ENCODE data around the gene CDH4. TPM values are rescaled to one million over a fixed set of nuclear protein-coding genes. Genes with fewer than 3 reads are reported as not detected.

CDH4 gene
- total RNA-seq, 1 experiment from 2014 or later = not detected

DNA sequence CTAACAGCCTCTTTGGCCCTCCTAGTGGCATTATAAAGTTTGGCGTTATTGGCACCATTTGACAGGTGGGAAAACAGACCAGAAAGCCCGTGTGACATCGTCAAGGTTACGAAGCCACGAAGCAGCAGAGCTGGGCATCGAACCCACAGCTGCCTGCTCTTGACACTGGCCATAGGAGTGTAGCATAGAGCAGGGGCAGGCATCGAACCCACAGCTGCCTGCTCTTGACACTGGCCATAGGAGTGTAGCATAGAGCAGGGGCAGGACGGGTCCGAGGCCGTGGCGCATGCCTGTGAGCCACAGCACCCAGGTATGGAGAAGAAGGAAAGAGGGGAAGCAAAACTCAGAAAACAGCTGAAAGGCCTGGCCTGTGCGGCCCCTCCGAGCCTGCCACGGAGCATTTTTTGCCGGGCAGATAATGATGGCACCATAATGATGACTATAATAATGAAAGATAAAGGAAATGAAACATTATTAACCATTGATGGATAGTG, 33.1 kb downstream of the CDH4 start:
- H3K9me3 ChIP-seq (ENCODE audit: insufficient read depth, low read depth) = no peaks in the 10 kb centered on the region
- BruUV-seq (replicated peaks) = no TSS peak
- H3K9me2 ChIP-seq (ENCODE audit: insufficient read depth) = no peaks in the 10 kb centered on the region
- TF ChIP-seq, protein P1, sequence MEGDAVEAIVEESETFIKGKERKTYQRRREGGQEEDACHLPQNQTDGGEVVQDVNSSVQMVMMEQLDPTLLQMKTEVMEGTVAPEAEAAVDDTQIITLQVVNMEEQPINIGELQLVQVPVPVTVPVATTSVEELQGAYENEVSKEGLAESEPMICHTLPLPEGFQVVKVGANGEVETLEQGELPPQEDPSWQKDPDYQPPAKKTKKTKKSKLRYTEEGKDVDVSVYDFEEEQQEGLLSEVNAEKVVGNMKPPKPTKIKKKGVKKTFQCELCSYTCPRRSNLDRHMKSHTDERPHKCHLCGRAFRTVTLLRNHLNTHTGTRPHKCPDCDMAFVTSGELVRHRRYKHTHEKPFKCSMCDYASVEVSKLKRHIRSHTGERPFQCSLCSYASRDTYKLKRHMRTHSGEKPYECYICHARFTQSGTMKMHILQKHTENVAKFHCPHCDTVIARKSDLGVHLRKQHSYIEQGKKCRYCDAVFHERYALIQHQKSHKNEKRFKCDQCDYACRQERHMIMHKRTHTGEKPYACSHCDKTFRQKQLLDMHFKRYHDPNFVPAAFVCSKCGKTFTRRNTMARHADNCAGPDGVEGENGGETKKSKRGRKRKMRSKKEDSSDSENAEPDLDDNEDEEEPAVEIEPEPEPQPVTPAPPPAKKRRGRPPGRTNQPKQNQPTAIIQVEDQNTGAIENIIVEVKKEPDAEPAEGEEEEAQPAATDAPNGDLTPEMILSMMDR (conservative IDR thresholded peaks at IDR 0.05) = no peak
- TF ChIP-seq EZH2 (IDR thresholded peaks at IDR 0.05; ENCODE audit: low read depth) = no peak
- POLR2A ChIA-PET (ENCODE audit: unreplicated experiment) = no interaction called here
- H3K4me1 ChIP-seq (replicated peaks; ENCODE audit: insufficient read depth) = no peaks in the 10 kb centered on the region
- peaks cover 7% of the 10 kb centered on the region; the same call in 1 of the 2 replicates for H3F3A ChIP-seq (ENCODE audit: insufficient read depth, low read depth)
- H3K4me3 ChIP-seq = no peak overlapping the region
- H3K79me2 ChIP-seq (ENCODE audit: low read depth) = no peaks in the 10 kb centered on the region
- DNase-seq = no peak
- intact Hi-C loops (cut with micrococcal nuclease; ENCODE audit: unreplicated experiment) = no loop called here
- H3K27ac ChIP-seq = no peak overlapping the region
- no peaks in the 10 kb centered on the region for H3K36me3 ChIP-seq (ENCODE audit: low read depth)
- peaks cover 64% of the 10 kb centered on the region for H3K27me3 ChIP-seq (ENCODE audit: insufficient read depth, low read depth)
- H4K20me1 ChIP-seq (ENCODE audit: insufficient read depth) = peaks cover 4% of the 10 kb centered on the region; the same call in 1 of the 2 replicates
- CTCF ChIA-PET = no interaction called here
- no peak overlapping the region for H3K4me2 ChIP-seq
- H2AFZ ChIP-seq = no peak overlapping the region

DNA sequence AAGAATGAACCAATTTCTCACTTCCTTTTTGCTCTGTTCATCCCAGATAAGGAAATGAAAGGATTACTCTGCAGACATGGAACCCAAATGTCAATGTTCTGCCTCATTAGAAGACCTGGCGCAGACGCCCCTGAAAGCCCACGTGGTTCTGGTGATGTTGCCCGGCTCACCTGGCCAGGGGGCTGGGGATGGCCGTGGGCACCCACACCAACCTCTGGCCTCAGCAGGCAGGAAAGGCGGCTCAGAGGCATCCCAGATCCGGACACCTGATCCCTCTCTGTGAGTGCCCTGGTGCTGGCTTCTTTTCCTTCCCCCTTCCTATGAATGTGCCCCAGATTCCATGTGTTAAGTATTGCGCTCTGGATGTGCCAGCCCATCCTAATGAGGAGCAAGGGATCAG, 33.6 kb downstream of the CDH4 start:
- DNase-seq = no peak
- Histone ChIP-seq H3K4me3 (no peak overlapping the region), H3K4me1 (replicated peaks; ENCODE audit: insufficient read depth) (no peaks in the 10 kb centered on the region), H3K4me2 (no peak overlapping the region), H3K27me3 (ENCODE audit: insufficient read depth, low read depth) (peaks cover 64% of the 10 kb centered on the region), H3K9me3 (ENCODE audit: insufficient read depth, low read depth) (no peaks in the 10 kb centered on the region), H4K20me1 (ENCODE audit: insufficient read depth) (peaks cover 4% of the 10 kb centered on the region; the same call in 1 of the 2 replicates), H3K79me2 (ENCODE audit: low read depth) (no peaks in the 10 kb centered on the region), H3F3A (ENCODE audit: insufficient read depth, low read depth) (peaks cover 7% of the 10 kb centered on the region; the same call in 1 of the 2 replicates), H3K36me3 (ENCODE audit: low read depth) (no peaks in the 10 kb centered on the region), H2AFZ (no peak overlapping the region), H3K27ac (no peak overlapping the region), H3K9me2 (ENCODE audit: insufficient read depth) (no peaks in the 10 kb centered on the region)
- TF ChIP-seq, protein P1 (conservative IDR thresholded peaks at IDR 0.05) = no peak
- no peak for TF ChIP-seq EZH2 (IDR thresholded peaks at IDR 0.05; ENCODE audit: low read depth)
- ChIA-PET POLR2A (ENCODE audit: unreplicated experiment) (no interaction called here), CTCF (no interaction called here)
- intact Hi-C loops (cut with micrococcal nuclease; ENCODE audit: unreplicated experiment) = no loop called here
- BruUV-seq (replicated peaks) = no TSS peak

DNA sequence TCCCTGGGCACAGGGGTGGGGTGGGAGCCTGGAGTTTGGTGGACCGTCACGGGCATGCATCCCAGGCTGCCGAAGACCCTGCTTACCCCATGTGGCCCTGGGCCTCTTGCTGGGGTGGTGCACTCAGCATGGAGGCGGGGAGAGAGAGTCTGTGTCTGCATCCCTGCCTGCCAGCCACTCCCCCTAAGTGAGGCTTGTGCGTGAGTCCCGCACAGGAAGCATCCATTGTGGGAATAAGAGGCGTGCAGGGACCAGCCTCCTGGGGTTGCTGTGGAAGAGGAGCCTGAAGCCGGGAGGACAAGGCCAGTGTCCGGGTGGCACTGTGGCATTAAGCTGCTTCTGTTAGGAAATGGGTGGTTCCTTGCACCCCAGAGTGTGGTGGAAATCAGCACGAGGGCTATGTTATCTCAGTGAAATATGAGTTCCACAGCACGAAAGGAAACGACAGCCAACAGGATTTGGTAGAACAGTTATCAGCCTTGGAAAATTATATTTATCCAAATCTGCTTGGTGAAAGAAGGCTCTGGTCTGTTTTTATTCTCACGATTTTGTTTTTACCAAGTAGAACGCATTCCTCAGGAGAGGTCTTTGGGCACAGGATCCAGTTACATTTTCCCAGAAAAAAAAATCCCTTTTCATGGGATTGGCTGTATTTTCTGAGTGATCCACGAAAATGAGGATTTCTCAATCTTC, 35.7 kb downstream of the CDH4 start:
- Histone ChIP-seq H3K9me2 (ENCODE audit: insufficient read depth) (no peaks in the 10 kb centered on the region), H4K20me1 (ENCODE audit: insufficient read depth) (peaks cover 4% of the 10 kb centered on the region; the same call in 1 of the 2 replicates), H3K27ac (no peak overlapping the region), H3K4me2 (no peak overlapping the region), H3K27me3 (ENCODE audit: insufficient read depth, low read depth) (peaks cover 77% of the 10 kb centered on the region), H3K4me1 (replicated peaks; ENCODE audit: insufficient read depth) (no peaks in the 10 kb centered on the region), H3F3A (ENCODE audit: insufficient read depth, low read depth) (peaks cover 3% of the 10 kb centered on the region; the same call in 1 of the 2 replicates), H3K9me3 (ENCODE audit: insufficient read depth, low read depth) (no peaks in the 10 kb centered on the region), H3K36me3 (ENCODE audit: low read depth) (no peaks in the 10 kb centered on the region), H3K4me3 (no peak overlapping the region), H3K79me2 (ENCODE audit: low read depth) (no peaks in the 10 kb centered on the region), H2AFZ (no peak overlapping the region)
- no TSS peak for BruUV-seq (replicated peaks)
- TF ChIP-seq EZH2 (IDR thresholded peaks at IDR 0.05; ENCODE audit: low read depth) = no peak
- TF ChIP-seq, protein P1 (conservative IDR thresholded peaks at IDR 0.05) = no peak
- no peak for DNase-seq
- ChIA-PET POLR2A (ENCODE audit: unreplicated experiment) (no interaction called here), CTCF (no interaction called here)
- intact Hi-C loops (cut with micrococcal nuclease; ENCODE audit: unreplicated experiment) = no loop called here
